MCF 10A (cell line): Measurements from ENCODE around the gene IL1RN. TPM values are rescaled to one million over a fixed set of nuclear protein-coding genes. Genes with fewer than 3 reads are reported as not detected.

Experiments used
- BruUV-seq: library from RNA; stranded (reverse); fragments of 400-500 nt; replicated peaks from 2 replicates; lab custom pipeline; 2021; lab: Mats Ljungman, UMichigan
- CTCF ChIA-PET: fragments of 300-600 bp; sonication (Branson Sonifier 250); formaldehyde crosslinking; extraction: SDS; loops from one replicate; lab custom pipeline; 2021; ENCODE audit warnings: antibody characterized with exemption, inconsistent platforms; lab: Yijun Ruan, JAX
- POLR2A ChIA-PET: fragments of 300-600, 350-650 bp; sonication (Branson Sonifier 250); formaldehyde crosslinking; extraction: SDS; loops from one replicate; lab custom pipeline; 2020; ENCODE audit warnings: antibody characterized with exemption, inconsistent platforms; lab: Yijun Ruan, JAX
- DNase-seq: peaks from one replicate; pipeline ENCODE4 v3.0.0-alpha.2; 2018; ENCODE audit not compliant: unreplicated experiment
- H3K27ac Mint-ChIP-seq: one replicate; pipeline ENCODE4 v1.8.0; 2022; ENCODE audit warnings: mild to moderate bottlenecking, low read depth, mixed read lengths; ENCODE audit not compliant: unreplicated experiment
- H3K27me3 Mint-ChIP-seq: one replicate; pipeline ENCODE4 v1.8.0; 2022; ENCODE audit warnings: mixed read lengths; ENCODE audit not compliant: insufficient read depth, unreplicated experiment
- H3K36me3 Mint-ChIP-seq: one replicate; pipeline ENCODE4 v1.8.0; 2022; ENCODE audit warnings: mild to moderate bottlenecking, moderate library complexity, mixed read lengths; ENCODE audit not compliant: insufficient read depth, unreplicated experiment
- H3K4me1 Mint-ChIP-seq: one replicate; pipeline ENCODE4 v1.8.0; 2022; ENCODE audit warnings: mixed read lengths; ENCODE audit not compliant: insufficient read depth, unreplicated experiment
- H3K4me3 Mint-ChIP-seq: one replicate; pipeline ENCODE4 v1.8.0; 2022; ENCODE audit warnings: mild to moderate bottlenecking, moderate library complexity, mixed read lengths; ENCODE audit not compliant: unreplicated experiment
- H3K9me3 Mint-ChIP-seq: one replicate; pipeline ENCODE4 v1.8.0; 2022; ENCODE audit warnings: mixed read lengths; ENCODE audit not compliant: unreplicated experiment
- CTCF ChIP-seq: fragments of 200-600 bp; IDR thresholded peaks from one replicate; pipeline ENCODE4 v1.8.0; 2022; ENCODE audit warnings: antibody characterized with exemption, mild to moderate bottlenecking; ENCODE audit not compliant: unreplicated experiment
- intact Hi-C: fragments of 100-400 bp; cut with micrococcal nuclease; formaldehyde crosslinking; loops from 2 replicates; pipeline ENCODE4 v1.14.1; 2022
- total RNA-seq: library from RNA; stranded (reverse); gene quantifications from 2 replicates; pipeline ENCODE4 v1.2.3, GENCODE V29; 2022

IL1RN gene
- total RNA-seq, 1 experiment from 2014 or later: not detected

GRCh38 chr2:113098041-113098440 is 29.4 kb upstream of the IL1RN start:
- Mint-ChIP-seq H3K4me3 (no peak overlapping the region), H3K9me3 (peaks cover 15% of the 10 kb centered on the region), H3K27me3 (peaks cover 25% of the 10 kb centered on the region), H3K4me1 (no peaks in the 10 kb centered on the region), H3K27ac (no peak overlapping the region), H3K36me3 (no peaks in the 10 kb centered on the region)
- CTCF ChIA-PET: interaction anchor here (0.5 to 1.3 kb wide), 5 partner anchors 12 to 41 kb away, joined by 3 to 7 read pairs (median 5); no protein-coding TSS in a partner anchor
- POLR2A ChIA-PET: no interaction called here
- intact Hi-C loops: no loop called here
- TF ChIP-seq CTCF: no peak
- DNase-seq: no peak
- BruUV-seq: no TSS peak

- H3K36me3 Mint-ChIP-seq: no peaks in the 10 kb centered on the region
- H3K27ac Mint-ChIP-seq: no peak overlapping the region
- ChIA-PET CTCF (interaction anchor here (0.5 kb wide), 1 partner anchor 24 kb away, joined by 3 read pairs; no protein-coding TSS in a partner anchor), POLR2A (no interaction called here)
- H3K4me1 Mint-ChIP-seq: no peaks in the 10 kb centered on the region
- TF ChIP-seq CTCF: no peak
- H3K4me3 Mint-ChIP-seq: no peak overlapping the region
- BruUV-seq: no TSS peak
- no peak for DNase-seq
- H3K27me3 Mint-ChIP-seq: peaks cover 25% of the 10 kb centered on the region
- peaks cover 15% of the 10 kb centered on the region for H3K9me3 Mint-ChIP-seq
- intact Hi-C loops: no loop called here
Observed at GRCh38 chr2:113098532-113098931, 28.9 kb upstream of the IL1RN start.

GRCh38 chr2:113102133-113102532 is 25.3 kb upstream of the IL1RN start:
- Mint-ChIP-seq H3K4me1 (peaks cover 5% of the 10 kb centered on the region), H3K9me3 (peaks cover 15% of the 10 kb centered on the region), H3K36me3 (no peaks in the 10 kb centered on the region), H3K27me3 (peaks cover 12% of the 10 kb centered on the region), H3K4me3 (no peak overlapping the region), H3K27ac (no peak overlapping the region)
- no TSS peak for BruUV-seq
- no peak for TF ChIP-seq CTCF
- intact Hi-C loops: no loop called here
- no peak for DNase-seq
- ChIA-PET POLR2A (no interaction called here), CTCF (interaction anchor here (0.7 to 2.3 kb wide), 2 partner anchors 19 to 34 kb away, joined by 3 to 10 read pairs; no protein-coding TSS in a partner anchor)

GRCh38 chr2:113103277-113103676 is 24.1 kb upstream of the IL1RN start:
- Mint-ChIP-seq H3K9me3 (peaks cover 7% of the 10 kb centered on the region), H3K27me3 (peaks cover 2% of the 10 kb centered on the region), H3K4me3 (no peak overlapping the region), H3K27ac (no peak overlapping the region), H3K36me3 (no peaks in the 10 kb centered on the region), H3K4me1 (peaks cover 5% of the 10 kb centered on the region)
- BruUV-seq: no TSS peak
- DNase-seq: no peak
- no peak for TF ChIP-seq CTCF
- POLR2A ChIA-PET: no interaction called here
- intact Hi-C loops: no loop called here
- CTCF ChIA-PET: interaction anchor here (0.6 to 2.3 kb wide), 3 partner anchors 33 to 131 kb away, joined by 3 to 10 read pairs (median 3); no protein-coding TSS in a partner anchor
